ENCODE data around the gene GPLD1. TPM values are rescaled to one million over a fixed set of nuclear protein-coding genes. Genes with fewer than 3 reads are reported as not detected.

Gene GPLD1
- total RNA-seq, 1 donor, result 0.72 TPM

DNA sequence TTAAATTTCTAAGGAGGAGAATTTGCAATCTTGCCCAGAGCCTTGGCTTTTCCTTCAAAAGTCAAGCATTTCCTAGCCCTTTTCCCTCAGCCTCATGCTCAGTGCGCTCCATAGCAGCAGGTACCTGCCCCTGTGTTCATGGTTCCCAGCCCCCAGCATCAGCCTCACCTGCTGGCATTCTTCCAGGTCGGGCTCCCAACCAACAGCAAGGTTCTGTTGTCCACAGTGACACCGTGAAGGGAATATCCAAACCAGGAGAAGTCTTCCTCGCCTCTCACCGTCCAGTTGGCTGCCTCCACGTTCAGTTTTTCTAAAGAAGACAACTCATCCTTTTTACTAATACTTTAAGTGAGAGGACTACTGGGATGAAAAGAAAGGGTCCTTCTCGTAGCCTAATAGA is 42.7 kb downstream of the GPLD1 start:
- no peak overlapping the region for H3K4me2 ChIP-seq (ENCODE audit: insufficient read depth, low read length)
- no peaks in the 10 kb centered on the region for H3K79me2 ChIP-seq (ENCODE audit: insufficient read depth, low read length)
- H3K27me3 ChIP-seq (ENCODE audit: insufficient read depth, low read length), result no peaks in the 10 kb centered on the region
- no peak for TF ChIP-seq CTCF (IDR thresholded peaks at IDR 0.05; ENCODE audit: extremely low read depth, low read depth, low read length)
- no peak for DNase-seq (ENCODE audit: insufficient read length, low spot score, missing footprints)
- H3K4me3 ChIP-seq (ENCODE audit: insufficient read depth, low read length), result no peak overlapping the region
- no peaks in the 10 kb centered on the region for H3K36me3 ChIP-seq (ENCODE audit: insufficient read depth, low read length)
- H3K9me3 ChIP-seq (ENCODE audit: low read depth, low read length), result no peaks in the 10 kb centered on the region
- no peaks in the 10 kb centered on the region for H4K20me1 ChIP-seq (ENCODE audit: insufficient read depth, low read length)
- no peaks in the 10 kb centered on the region for H3K4me1 ChIP-seq (ENCODE audit: insufficient read depth, low read length)
- no peak overlapping the region for H2AFZ ChIP-seq (ENCODE audit: low read length)
- H3K27ac ChIP-seq (ENCODE audit: low read depth, low read length), result no peak overlapping the region

DNA sequence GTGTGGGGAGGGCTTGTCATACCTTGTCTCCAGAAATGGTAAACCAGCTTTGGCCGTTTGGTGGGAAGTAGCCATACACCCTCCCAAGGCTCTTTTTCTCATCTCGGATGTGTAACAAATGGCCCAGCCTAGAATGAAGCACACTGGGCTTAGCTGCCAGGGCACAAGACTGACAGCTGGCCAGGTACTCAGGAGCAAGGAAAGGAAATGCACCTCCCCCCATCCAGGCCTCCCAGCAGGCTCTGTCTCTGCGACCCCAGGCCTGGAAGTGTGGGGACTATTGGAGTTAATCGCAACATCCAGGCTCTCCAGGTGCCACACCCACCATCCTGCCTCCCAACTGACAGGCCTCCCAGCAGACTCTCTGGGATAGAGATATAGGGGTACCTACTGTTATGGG is 43.7 kb downstream of the GPLD1 start:
- Histone ChIP-seq H3K79me2 (ENCODE audit: insufficient read depth, low read length) (no peaks in the 10 kb centered on the region), H3K27ac (ENCODE audit: low read depth, low read length) (no peak overlapping the region), H4K20me1 (ENCODE audit: insufficient read depth, low read length) (no peaks in the 10 kb centered on the region), H3K4me3 (ENCODE audit: insufficient read depth, low read length) (no peak overlapping the region), H3K4me2 (ENCODE audit: insufficient read depth, low read length) (no peak overlapping the region), H3K36me3 (ENCODE audit: insufficient read depth, low read length) (no peaks in the 10 kb centered on the region), H3K27me3 (ENCODE audit: insufficient read depth, low read length) (no peaks in the 10 kb centered on the region), H3K4me1 (ENCODE audit: insufficient read depth, low read length) (no peaks in the 10 kb centered on the region), H2AFZ (ENCODE audit: low read length) (no peak overlapping the region), H3K9me3 (ENCODE audit: low read depth, low read length) (no peaks in the 10 kb centered on the region)
- TF ChIP-seq CTCF (IDR thresholded peaks at IDR 0.05; ENCODE audit: extremely low read depth, low read depth, low read length), result no peak
- DNase-seq (ENCODE audit: insufficient read length, low spot score, missing footprints), result no peak

- TF ChIP-seq CTCF (IDR thresholded peaks at IDR 0.05; ENCODE audit: extremely low read depth, low read depth, low read length), result no peak
- Histone ChIP-seq H3K4me3 (ENCODE audit: insufficient read depth, low read length) (no peak overlapping the region), H3K27ac (ENCODE audit: low read depth, low read length) (no peak overlapping the region), H3K36me3 (ENCODE audit: insufficient read depth, low read length) (no peaks in the 10 kb centered on the region), H3K79me2 (ENCODE audit: insufficient read depth, low read length) (no peaks in the 10 kb centered on the region), H4K20me1 (ENCODE audit: insufficient read depth, low read length) (no peaks in the 10 kb centered on the region), H3K27me3 (ENCODE audit: insufficient read depth, low read length) (no peaks in the 10 kb centered on the region), H3K4me2 (ENCODE audit: insufficient read depth, low read length) (no peak overlapping the region), H2AFZ (ENCODE audit: low read length) (no peak overlapping the region), H3K9me3 (ENCODE audit: low read depth, low read length) (no peaks in the 10 kb centered on the region), H3K4me1 (ENCODE audit: insufficient read depth, low read length) (no peaks in the 10 kb centered on the region)
- no peak for DNase-seq (ENCODE audit: insufficient read length, low spot score, missing footprints)
Observed at GRCh38 chr6:24444588-24444987, 44.8 kb downstream of the GPLD1 start.

DNA sequence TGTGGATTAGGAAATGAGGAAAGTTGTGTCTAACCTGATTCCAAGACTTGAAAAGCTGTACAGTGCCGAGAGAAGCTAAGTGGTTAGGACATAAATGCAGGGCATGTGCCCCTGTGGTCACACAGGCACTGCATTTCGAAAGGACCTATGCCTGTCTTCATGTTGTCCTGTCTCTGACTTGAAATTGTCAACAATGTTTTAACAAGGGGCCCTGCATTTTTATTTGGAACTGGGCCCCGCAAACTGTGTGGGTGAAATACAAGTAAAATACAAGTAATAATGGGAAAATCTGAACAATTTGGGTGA is 47.8 kb downstream of the GPLD1 start:
- Histone ChIP-seq H3K4me3 (ENCODE audit: insufficient read depth, low read length) (no peak overlapping the region), H3K79me2 (ENCODE audit: insufficient read depth, low read length) (no peaks in the 10 kb centered on the region), H3K27me3 (ENCODE audit: insufficient read depth, low read length) (no peaks in the 10 kb centered on the region), H3K4me2 (ENCODE audit: insufficient read depth, low read length) (no peak overlapping the region), H2AFZ (ENCODE audit: low read length) (no peak overlapping the region), H3K27ac (ENCODE audit: low read depth, low read length) (no peak overlapping the region), H3K36me3 (ENCODE audit: insufficient read depth, low read length) (no peaks in the 10 kb centered on the region), H4K20me1 (ENCODE audit: insufficient read depth, low read length) (no peaks in the 10 kb centered on the region), H3K4me1 (ENCODE audit: insufficient read depth, low read length) (no peaks in the 10 kb centered on the region), H3K9me3 (ENCODE audit: low read depth, low read length) (no peaks in the 10 kb centered on the region)
- TF ChIP-seq CTCF (IDR thresholded peaks at IDR 0.05; ENCODE audit: extremely low read depth, low read depth, low read length), result no peak
- no peak for DNase-seq (ENCODE audit: insufficient read length, low spot score, missing footprints)
